GM21529 (cell line): Measurements from ENCODE around the gene STYK1.

Source experiments
- ATAC-seq: cut with Tn5 transposase; IDR thresholded peaks from one replicate; pipeline ENCODE4 v1.9.1; 2021; ENCODE audit not compliant: unreplicated experiment

Gene STYK1

DNA sequence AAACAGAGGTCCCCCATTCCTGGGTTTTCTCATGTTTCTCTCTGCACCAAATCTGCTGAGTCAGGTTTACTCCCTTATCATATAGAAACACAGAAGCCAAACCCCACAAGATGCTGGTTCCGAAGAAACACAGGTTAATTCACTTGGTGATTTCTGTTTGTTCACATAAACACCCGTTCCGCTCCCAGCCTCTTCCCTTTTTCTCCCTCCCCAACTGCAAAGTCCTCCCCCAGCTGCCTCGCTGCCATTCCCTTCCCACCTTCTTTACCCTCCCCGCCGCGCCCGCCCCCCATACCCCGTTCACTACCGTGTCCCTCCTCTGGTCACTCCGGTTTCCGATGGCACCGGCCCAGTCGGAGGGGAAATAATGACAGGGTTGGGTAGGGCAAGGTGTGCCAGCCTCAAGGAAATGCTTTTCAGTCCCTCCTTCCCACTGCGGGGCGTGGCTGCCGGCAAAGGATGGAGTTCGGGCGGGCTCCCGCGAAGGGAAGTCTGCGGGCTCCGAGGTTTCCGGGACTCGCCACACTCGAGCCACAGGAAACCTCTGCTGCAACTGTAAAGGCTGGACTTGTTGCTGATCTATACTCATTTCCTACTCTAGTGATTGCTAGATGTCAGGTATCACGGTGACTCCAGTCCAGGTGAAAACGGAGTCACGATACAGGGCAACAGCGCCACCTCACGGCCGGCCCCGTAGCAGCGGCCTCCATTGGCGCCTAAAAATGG lies at the start of gene STYK1:
STYK1 (minus strand) TSS at position 394 of the 726 bp plus-strand sequence. CDS start 39,434 bp downstream, outside the sequence.
- ATAC-seq: peak; percentile 75

DNA sequence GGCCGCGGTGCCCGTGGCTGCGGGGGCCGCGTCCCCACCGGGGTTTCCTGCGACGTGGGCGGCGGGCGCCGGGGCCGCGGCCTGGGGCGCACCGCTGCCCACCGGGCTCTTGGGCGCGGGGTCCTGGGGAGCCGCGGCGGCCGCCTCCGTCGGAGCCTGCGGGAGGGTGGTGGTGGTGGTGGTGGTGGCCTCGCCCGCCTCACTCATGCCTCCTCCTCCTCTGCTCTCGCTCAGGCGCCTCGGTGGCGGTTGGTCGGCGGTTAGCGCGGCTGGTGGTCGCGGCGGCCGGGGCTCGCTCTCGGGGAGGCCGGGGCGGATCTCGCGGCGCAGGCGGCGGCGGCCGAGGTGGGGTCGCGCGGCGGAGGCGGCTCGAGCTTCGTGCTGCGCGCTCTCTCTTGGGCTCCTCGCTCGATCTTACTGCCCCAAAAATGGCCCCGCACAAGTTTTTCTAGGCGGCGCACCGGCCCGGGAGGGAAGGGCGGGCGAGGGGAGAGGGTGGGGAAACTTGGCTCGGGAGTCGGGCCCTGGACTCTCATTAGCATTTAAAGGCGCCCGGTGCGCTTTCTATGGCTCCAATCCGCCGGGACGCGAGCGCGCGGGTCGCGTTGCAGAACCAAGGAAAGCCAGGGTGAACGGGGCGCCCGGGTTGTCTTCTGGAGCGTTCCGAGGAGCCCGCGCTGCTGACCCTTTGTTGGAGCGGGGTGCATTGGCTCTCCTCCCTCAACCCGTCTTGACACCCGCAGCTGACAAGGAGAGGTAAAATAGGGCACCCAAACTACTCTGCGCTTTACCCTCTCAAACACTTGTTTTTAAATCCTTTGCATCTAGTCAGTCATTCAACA lies 49.3 kb upstream of the STYK1 start, which contains the start of gene YBX3:
YBX3 (minus strand) TSS at position 419 of the 842 bp plus-strand sequence; CDS start at position 207, 212 bp downstream.
- peak; percentile 62 for ATAC-seq

- ATAC-seq: peak; percentile 47
Observed at GRCh38 chr12:10722502-10722904, 48.7 kb upstream of the STYK1 start.

DNA sequence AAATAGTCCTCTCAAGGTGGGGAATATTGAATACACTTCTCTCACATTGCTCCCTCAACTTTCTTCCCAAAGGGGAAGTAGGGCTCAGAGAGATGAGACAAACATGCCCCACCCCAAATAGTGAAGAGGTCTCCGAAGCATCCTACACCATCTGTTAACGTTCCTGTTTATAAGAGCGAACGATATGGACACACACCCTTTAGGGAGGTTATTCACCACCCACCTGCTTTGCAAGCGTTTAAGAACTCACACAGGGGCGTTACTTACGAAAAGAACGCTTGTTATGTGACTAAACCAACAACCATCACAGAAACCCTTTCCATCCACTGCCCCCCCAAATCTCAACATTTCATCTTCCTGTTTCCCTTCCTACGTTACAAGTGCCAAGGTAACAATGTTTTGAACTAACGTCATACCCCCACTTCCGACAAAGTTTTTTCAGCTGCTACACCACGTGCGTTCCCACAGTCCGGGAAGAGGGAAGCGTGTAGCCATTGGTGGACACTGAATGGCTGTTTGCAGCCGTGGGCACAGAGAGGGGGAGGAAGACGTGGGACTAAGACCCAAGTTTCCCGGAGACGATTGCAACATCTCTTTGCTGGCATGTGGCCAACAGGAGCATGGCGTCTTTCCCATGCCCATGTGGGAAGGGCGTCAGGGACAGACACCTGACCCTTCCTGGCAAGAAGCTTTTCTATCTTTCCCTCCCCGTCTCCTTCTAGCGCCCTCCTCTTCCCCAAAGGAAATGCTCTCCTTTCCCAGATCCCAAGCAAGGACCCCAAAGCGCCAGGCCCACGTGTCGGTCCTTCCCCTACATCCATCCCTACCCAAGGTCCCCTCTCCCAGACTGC lies 48.0 kb upstream of the STYK1 start:
- ATAC-seq: peak; percentile 39

DNA sequence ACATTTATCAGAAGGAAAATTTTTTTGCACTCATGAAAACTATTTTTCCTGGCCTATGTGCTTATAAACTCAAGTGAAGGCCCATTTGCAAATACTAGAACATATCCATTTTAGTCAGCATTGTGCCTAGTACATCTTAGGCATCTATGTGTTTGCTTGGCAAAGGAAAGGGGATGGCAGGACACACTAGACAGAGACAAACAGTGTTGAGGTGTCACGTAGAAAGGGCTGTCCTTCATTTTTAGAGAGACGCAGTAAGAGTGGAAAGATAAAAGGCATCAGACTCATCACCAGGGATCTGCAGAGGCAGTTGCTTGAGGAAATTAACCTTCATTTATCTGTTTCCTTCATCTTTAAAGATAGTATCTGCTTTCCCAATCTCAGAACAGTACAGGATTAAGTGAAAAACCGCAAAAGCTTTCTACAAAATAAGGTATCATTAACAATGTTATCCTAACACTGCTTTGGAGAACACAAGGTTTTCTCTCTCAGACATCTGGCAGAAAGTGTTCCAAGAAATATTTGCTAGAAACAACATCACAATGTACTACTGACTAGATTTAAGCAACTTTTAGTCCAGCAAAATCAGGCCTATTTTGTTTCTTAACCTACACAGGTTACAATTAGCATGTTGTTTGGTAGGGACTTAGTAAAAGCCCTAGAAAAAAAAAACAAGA lies 47.3 kb upstream of the STYK1 start:
- no peak for ATAC-seq

DNA sequence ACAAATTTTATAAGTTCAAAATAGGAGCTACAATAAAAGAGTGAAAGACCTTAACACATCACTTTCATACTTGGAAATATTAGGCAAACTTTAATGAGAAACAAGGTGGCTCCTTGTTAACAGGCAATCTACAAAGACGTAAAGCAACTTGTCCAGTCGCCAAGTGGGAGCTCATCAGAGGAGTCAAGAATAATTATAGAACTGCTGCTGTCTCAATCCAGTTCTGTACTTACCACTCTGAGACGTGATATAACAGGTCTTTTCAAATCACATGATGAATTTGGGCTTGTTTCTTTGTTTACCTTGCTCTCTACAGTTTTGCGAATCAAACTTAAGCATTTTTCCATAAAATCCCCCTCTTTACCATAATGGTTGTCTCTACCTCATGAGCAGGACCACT lies 45.6 kb upstream of the STYK1 start:
- no peak for ATAC-seq

- no peak for ATAC-seq
Observed at GRCh38 chr12:10718279-10718821, 44.5 kb upstream of the STYK1 start.

- ATAC-seq: no peak
Observed at GRCh38 chr12:10717410-10717809, 43.6 kb upstream of the STYK1 start.

GRCh38 chr12:10716704-10717315 lies 43.0 kb upstream of the STYK1 start:
- ATAC-seq: no peak

GRCh38 chr12:10716277-10716676 lies 42.4 kb upstream of the STYK1 start:
- ATAC-seq: no peak

- ATAC-seq: no peak
Observed at GRCh38 chr12:10715491-10715890, 41.6 kb upstream of the STYK1 start.

DNA sequence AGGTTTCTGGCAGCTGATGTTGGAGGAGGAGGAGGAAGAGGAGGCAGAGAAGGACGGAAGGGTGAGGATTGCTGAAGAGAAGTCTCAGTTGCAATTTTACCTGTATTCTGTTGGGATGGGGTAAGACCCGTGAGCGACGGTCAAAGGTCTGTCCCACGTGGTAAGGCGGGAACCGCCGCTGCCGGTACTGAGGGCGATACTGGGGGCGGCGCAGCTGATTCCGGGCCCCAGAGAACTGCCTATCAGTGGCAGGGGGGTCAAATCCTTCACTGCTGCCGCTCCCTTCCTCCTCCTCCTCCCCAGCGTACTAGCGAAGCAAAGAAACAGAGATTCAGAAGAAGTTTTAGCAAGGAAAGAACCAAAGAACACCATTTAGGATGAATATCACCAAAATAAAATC lies 36.0 kb upstream of the STYK1 start:
- ATAC-seq: no peak

GRCh38 chr12:10708862-10709261 lies 35.0 kb upstream of the STYK1 start:
- no peak for ATAC-seq

DNA sequence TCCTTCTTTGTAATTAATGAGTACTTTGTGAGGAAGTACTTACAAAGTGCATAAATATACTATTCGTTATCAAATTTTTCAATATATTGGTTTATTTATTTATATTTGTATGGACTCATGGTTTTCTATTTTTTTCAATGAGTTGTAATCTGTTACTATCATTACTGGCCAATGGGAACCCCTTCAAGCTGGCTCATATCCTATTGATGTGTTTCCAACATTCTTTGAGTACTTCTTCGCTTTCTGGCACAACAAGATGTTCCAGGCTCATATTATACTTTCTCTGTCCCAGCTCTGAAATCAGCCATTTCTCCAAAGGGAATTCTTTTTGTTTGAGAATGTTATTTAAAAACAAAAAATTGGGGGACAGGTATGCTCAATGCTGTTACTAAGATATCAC lies 31.8 kb upstream of the STYK1 start:
- no peak for ATAC-seq

DNA sequence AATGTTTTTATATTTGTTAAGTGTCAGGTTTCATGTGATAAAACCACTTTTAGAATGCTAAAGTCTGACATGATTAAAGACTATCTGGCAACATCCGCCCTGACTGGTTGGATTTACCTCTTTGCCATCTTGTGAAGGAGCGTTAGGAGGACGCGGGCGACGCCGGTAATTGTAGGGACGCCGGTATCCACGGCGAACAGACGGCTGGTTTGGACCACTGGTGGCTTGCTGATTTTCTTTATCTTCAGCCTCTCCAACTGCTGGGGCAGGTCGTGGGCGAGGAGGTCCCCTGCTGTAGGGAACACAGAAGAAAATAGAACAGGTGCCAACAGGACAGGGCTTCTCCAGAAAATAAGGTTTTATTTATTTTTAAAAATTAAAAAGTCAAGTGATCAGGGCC lies 28.0 kb upstream of the STYK1 start:
- no peak for ATAC-seq

DNA sequence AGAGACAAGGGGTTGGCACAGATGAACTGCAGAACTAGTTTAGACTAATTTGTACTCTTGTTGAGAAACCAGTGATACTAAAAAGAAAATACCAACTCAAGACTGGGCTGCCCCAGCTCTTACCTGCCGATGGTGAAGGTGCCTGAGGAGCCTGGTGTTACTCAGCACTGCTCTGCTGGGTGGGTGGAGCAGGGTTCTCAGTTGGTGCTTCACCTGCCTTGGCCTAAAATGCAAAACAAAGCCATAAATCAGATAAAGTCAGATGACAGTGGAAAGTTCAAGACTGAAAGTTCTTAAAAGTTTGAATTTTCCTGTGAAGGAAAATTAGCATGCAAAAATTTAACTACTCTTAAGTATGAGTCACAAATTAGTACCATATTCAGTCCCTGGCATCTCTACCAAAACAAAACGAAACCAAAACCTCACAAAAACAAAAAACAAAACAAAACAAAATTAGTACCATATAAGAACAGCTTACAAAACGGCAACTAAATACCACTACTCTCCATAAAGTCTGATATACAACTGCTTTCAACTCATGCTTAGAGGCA lies 27.4 kb upstream of the STYK1 start:
- ATAC-seq: peak; percentile 75

DNA sequence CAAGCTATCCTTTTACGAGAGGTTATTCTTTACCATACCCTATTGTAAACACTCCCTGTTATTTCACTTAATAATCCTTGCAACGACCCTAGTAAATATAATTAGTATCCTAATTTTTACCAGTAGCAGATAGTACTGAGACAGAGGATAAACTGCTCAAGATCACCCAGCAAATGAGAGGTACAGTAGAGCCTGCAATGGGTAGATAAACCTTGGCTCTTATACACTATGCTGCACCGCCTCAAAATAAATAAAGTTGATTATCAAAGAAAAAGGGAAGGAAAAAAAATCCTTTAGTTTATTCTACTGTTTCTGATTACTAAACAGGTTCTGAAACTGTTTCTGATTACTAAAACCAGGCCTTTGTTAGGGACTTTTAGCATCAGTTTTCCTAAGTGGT lies 26.7 kb upstream of the STYK1 start:
- peak; percentile 25 for ATAC-seq

DNA sequence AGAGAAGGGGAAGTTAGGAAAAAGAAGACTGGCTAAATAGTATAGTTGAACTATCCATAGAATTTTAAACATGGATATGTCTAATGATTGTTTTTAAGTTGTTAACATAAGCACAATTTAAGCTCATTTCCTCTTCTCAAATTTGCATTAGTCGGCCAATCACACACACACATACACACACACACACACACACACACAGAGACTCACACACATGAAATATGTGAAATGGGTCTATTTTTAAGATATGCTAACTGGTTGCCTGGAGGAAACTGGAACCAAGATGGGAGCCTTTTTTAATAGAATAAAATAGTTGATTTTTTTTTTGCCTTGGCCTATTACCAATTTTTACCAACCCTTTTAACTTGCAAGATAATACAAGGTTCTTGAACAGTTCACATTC lies 24.0 kb upstream of the STYK1 start:
- ATAC-seq: no peak

- no peak for ATAC-seq
Observed at GRCh38 chr12:10697156-10697555, 23.3 kb upstream of the STYK1 start.

DNA sequence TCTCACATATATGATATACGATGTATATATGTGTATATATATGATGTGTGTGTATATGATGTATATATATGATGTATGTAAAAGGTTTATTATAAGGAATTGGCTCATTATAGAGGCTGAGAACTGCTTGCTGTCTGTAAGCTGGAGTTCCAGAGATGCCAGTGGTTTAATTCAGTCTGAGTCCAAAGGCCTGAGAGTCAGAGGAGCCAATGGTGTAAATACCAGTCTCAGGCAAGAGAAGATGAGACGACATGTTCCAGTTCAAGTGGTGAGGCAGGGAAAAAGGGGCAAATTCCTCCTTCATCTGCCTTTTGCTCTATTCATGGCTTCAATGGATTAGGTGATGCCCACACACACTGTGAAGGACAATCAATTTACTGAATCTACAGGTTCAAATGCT lies 17.1 kb upstream of the STYK1 start:
- ATAC-seq: no peak
